WTC11 (cell line): ENCODE data around the gene CD2BP2. TPM values are rescaled to one million over a fixed set of nuclear protein-coding genes. Genes with fewer than 3 reads are reported as not detected.
A peak's percentile ranks its signal among the peaks of the same experiment; 100 is the strongest.

Source experiments
- ATAC-seq: fragments of 200-7000 bp; cut with Tn5 transposase; 2 replicates; pipeline ENCODE4 v1.10.0; 2021; ENCODE audit warnings: mild to moderate bottlenecking, moderate library complexity
- CTCF ChIA-PET: fragments of 300-600 bp; sonication (Branson Sonifier 250); formaldehyde crosslinking; loops from one replicate; lab custom pipeline; 2021; ENCODE audit warnings: antibody characterized with exemption; lab: Charles Lee
- POLR2A ChIA-PET: fragments of 350-600 bp; sonication (Branson Sonifier 250); formaldehyde crosslinking; loops from one replicate; lab custom pipeline; 2021; ENCODE audit warnings: antibody characterized with exemption; lab: Charles Lee
- DNase-seq: peaks from one replicate; pipeline ENCODE4 v3.0.0; 2021; ENCODE audit warnings: low spot score
- H3K27ac Mint-ChIP-seq: 2 replicates; pipeline ENCODE4 v1.8.0; 2021; ENCODE audit warnings: mixed read lengths
- H3K27me3 Mint-ChIP-seq: 2 replicates; pipeline ENCODE4 v1.8.0; 2021; ENCODE audit warnings: low read depth, mild to moderate bottlenecking, moderate library complexity, mixed read lengths
- H3K36me3 Mint-ChIP-seq: 2 replicates; pipeline ENCODE4 v1.8.0; 2021; ENCODE audit warnings: mixed read lengths
- H3K4me1 Mint-ChIP-seq: 2 replicates; pipeline ENCODE4 v1.8.0; 2022; ENCODE audit warnings: mixed read lengths
- H3K4me3 Mint-ChIP-seq: 2 replicates; pipeline ENCODE4 v1.8.0; 2021; ENCODE audit warnings: mild to moderate bottlenecking, moderate library complexity, mixed read lengths
- H3K9me3 Mint-ChIP-seq: 2 replicates; pipeline ENCODE4 v1.8.0; 2021; ENCODE audit warnings: mixed read lengths
- ATF6 ChIP-seq: sonication (generic); formaldehyde crosslinking; IDR thresholded peaks from 2 replicates; pipeline ENCODE4 v1.8.1; 2023; ENCODE audit warnings: mild to moderate bottlenecking, missing genetic modification reagents
- FOXJ3 ChIP-seq: sonication (generic); formaldehyde crosslinking; IDR thresholded peaks from 2 replicates; pipeline ENCODE4 v1.9.0; 2021; ENCODE audit warnings: missing genetic modification reagents, mild to moderate bottlenecking, borderline replicate concordance
- FOXK1 ChIP-seq: sonication (generic); formaldehyde crosslinking; IDR thresholded peaks from 2 replicates; pipeline ENCODE4 v1.8.0; 2022; ENCODE audit warnings: mild to moderate bottlenecking, moderate library complexity, missing genetic modification reagents
- IRF1 ChIP-seq: sonication (generic); formaldehyde crosslinking; IDR thresholded peaks from 2 replicates; pipeline ENCODE4 v1.8.0; 2023; ENCODE audit warnings: missing genetic modification reagents
- JAZF1 ChIP-seq: fragments of 250-450 bp; sonication (Bioruptor Pico); IDR thresholded peaks from 2 replicates; pipeline ENCODE4 v1.9.0; 2021; ENCODE audit warnings: moderate library complexity, mild to moderate bottlenecking, inconsistent platforms
- NR2C2 ChIP-seq: sonication (generic); formaldehyde crosslinking; IDR thresholded peaks from 2 replicates; pipeline ENCODE4 v1.8.0; 2022; ENCODE audit warnings: mild to moderate bottlenecking, missing genetic modification reagents
- ZNF219 ChIP-seq: sonication (generic); formaldehyde crosslinking; IDR thresholded peaks from 2 replicates; pipeline ENCODE4 v1.8.0; 2023; ENCODE audit warnings: missing genetic modification reagents, mild to moderate bottlenecking, borderline replicate concordance
- ZNF232 ChIP-seq: sonication (generic); formaldehyde crosslinking; IDR thresholded peaks from 2 replicates; pipeline ENCODE4 v1.8.0; 2022; ENCODE audit warnings: mild to moderate bottlenecking, missing genetic modification reagents
- ZNF671 ChIP-seq: fragments of 250-450 bp; sonication (Bioruptor Pico); IDR thresholded peaks from 2 replicates; pipeline ENCODE4 v1.8.0; 2021; ENCODE audit warnings: mild to moderate bottlenecking
- total RNA-seq: library from RNA; stranded (reverse); gene quantifications from 3 replicates; pipeline ENCODE4 v1.2.3, GENCODE V29; 2021
- TF ChIP-seq, protein P1 (sequence below): fragments of 250-450 bp; sonication (Bioruptor Pico); IDR thresholded peaks from 2 replicates; pipeline ENCODE4 v1.9.0; 2021; ENCODE audit warnings: mild to moderate bottlenecking
- TF ChIP-seq, protein P2 (sequence below): sonication (generic); formaldehyde crosslinking; IDR thresholded peaks from 2 replicates; pipeline ENCODE4 v1.8.1; 2022; ENCODE audit warnings: mild to moderate bottlenecking, missing genetic modification reagents, moderate library complexity, borderline replicate concordance

The CD2BP2 gene
- total RNA-seq, 1 experiment from 2014 or later, result 56.6 TPM

DNA sequence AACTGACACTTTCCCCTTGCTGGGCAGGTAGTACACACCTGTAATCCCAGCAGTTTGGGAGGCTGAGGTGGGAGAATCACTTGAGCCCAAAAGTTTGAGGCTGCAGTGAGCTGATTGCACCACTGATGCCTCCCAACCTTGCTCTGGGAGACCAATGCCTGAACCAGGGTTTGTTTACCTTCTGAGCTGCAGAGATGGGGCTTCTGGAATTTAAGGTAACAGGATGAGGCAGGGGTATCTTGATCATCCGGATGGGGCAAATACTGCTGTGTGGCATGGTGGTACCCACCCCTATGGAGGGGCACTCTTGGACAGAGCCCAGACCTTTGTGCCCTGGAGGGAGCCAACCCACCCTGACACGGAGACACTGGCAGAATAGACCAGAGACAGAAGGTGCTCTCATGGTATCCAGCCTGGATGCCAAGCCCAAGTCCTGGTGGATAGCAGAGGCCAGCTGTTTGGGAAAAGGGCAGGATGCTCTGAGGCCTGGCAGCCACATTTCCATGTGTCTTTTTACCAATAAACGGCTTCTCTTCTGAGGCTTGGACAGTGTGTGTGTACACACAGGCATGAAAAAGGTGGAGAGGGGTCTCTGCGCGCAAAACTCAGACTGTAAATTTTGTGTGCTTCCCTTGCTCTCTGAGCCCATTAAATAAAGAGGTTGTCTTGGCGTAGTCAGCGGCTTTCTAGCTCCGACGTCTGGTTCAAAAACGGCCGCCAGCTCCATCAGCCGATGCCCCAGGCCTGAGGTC is 44.5 kb upstream of the CD2BP2 start:
- Mint-ChIP-seq H3K9me3 (no peaks in the 10 kb centered on the region), H3K4me1 (peaks cover 32% of the 10 kb centered on the region), H3K27me3 (peaks cover 17% of the 10 kb centered on the region)
- ATAC-seq, result no peak
- TF ChIP-seq ZNF232 (CRISPR knock-in tag), result 0 out of 2 replicates have a peak, but pooled peaks have one; percentile 34
- TF ChIP-seq ZNF671 (CRISPR knock-in tag), result 0 out of 2 replicates have a peak, but pooled peaks have one; percentile 11
- TF ChIP-seq, protein P1, sequence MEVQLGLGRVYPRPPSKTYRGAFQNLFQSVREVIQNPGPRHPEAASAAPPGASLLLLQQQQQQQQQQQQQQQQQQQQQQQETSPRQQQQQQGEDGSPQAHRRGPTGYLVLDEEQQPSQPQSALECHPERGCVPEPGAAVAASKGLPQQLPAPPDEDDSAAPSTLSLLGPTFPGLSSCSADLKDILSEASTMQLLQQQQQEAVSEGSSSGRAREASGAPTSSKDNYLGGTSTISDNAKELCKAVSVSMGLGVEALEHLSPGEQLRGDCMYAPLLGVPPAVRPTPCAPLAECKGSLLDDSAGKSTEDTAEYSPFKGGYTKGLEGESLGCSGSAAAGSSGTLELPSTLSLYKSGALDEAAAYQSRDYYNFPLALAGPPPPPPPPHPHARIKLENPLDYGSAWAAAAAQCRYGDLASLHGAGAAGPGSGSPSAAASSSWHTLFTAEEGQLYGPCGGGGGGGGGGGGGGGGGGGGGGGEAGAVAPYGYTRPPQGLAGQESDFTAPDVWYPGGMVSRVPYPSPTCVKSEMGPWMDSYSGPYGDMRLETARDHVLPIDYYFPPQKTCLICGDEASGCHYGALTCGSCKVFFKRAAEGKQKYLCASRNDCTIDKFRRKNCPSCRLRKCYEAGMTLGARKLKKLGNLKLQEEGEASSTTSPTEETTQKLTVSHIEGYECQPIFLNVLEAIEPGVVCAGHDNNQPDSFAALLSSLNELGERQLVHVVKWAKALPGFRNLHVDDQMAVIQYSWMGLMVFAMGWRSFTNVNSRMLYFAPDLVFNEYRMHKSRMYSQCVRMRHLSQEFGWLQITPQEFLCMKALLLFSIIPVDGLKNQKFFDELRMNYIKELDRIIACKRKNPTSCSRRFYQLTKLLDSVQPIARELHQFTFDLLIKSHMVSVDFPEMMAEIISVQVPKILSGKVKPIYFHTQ, result 0 out of 2 replicates have a peak, but pooled peaks have one; percentile 39
- TF ChIP-seq IRF1 (CRISPR knock-in tag), result no peak
- TF ChIP-seq NR2C2 (CRISPR knock-in tag), result no peak
- no peak for TF ChIP-seq JAZF1
- TF ChIP-seq, all 79 proteins: peak for 3
- peak overlapping the region; percentile 98 for H3K27ac Mint-ChIP-seq
- POLR2A ChIA-PET, result interaction anchor here (1.0 to 1.3 kb wide), 4 partner anchors 10 to 259 kb away, joined by 3 to 4 read pairs (median 4); partner anchors contain the start of gene CD2BP2
- H3K4me3 Mint-ChIP-seq, result peak overlapping the region; percentile 89
- CTCF ChIA-PET, result interaction anchor here (1.1 to 9.3 kb wide), 4 partner anchors 8 to 308 kb away, joined by 4 to 97 read pairs (median 10); partner anchors contain the start of genes TBC1D10B, TBX6 and ZNF771
- H3K36me3 Mint-ChIP-seq, result peaks cover 5% of the 10 kb centered on the region
- DNase-seq, result no peak

GRCh38 chr16:30398661-30399434 is 43.7 kb upstream of the CD2BP2 start:
- peak overlapping the region; percentile 89; the same call in 1 of the 2 replicates for H3K4me3 Mint-ChIP-seq
- H3K4me1 Mint-ChIP-seq, result peaks cover 39% of the 10 kb centered on the region
- ChIA-PET POLR2A (interaction anchor here (0.6 to 1.3 kb wide), 3 partner anchors 11 to 44 kb away, joined by 3 to 4 read pairs (median 3); partner anchors contain the start of gene CD2BP2), CTCF (interaction anchor here (1.1 to 9.3 kb wide), 4 partner anchors 9 to 307 kb away, joined by 4 to 97 read pairs (median 10); partner anchors contain the start of genes TBC1D10B, TBX6 and ZNF771)
- no peak for ATAC-seq
- H3K27me3 Mint-ChIP-seq, result peaks cover 10% of the 10 kb centered on the region
- DNase-seq, result no peak
- no peaks in the 10 kb centered on the region for H3K9me3 Mint-ChIP-seq
- H3K27ac Mint-ChIP-seq, result peak overlapping the region; percentile 98
- H3K36me3 Mint-ChIP-seq, result peaks cover 5% of the 10 kb centered on the region
- TF ChIP-seq NR2C2 (CRISPR knock-in tag), result no peak
- TF ChIP-seq JAZF1, result no peak
- no peak for TF ChIP-seq FOXJ3 (CRISPR knock-in tag)
- TF ChIP-seq ATF6 (CRISPR knock-in tag), result no peak
- TF ChIP-seq, protein P2, sequence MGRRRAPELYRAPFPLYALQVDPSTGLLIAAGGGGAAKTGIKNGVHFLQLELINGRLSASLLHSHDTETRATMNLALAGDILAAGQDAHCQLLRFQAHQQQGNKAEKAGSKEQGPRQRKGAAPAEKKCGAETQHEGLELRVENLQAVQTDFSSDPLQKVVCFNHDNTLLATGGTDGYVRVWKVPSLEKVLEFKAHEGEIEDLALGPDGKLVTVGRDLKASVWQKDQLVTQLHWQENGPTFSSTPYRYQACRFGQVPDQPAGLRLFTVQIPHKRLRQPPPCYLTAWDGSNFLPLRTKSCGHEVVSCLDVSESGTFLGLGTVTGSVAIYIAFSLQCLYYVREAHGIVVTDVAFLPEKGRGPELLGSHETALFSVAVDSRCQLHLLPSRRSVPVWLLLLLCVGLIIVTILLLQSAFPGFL (CRISPR knock-in tag), result no peak
- TF ChIP-seq FOXK1 (CRISPR knock-in tag), result no peak
- no peak for TF ChIP-seq ZNF671 (CRISPR knock-in tag)
- TF ChIP-seq ZNF219 (CRISPR knock-in tag), result no peak
